ENCODE results near the gene ADAM23. TPM values are rescaled to one million over a fixed set of nuclear protein-coding genes. Genes with fewer than 3 reads are reported as not detected.
A peak's percentile ranks its signal among the peaks of the same experiment; 100 is the strongest.

ADAM23 gene
- total RNA-seq, 1 donor from 2014 or later, result 61.2 TPM

- no peak for TF ChIP-seq CTCF (IDR thresholded peaks at IDR 0.05; ENCODE audit: borderline replicate concordance)
- intact Hi-C loops (cut with micrococcal nuclease), result no loop called here
- DNase-seq, result no peak
- Histone ChIP-seq H3K4me3 (no peak overlapping the region), H3K36me3 (no peaks in the 10 kb centered on the region), H3K4me1 (peaks cover 20% of the 10 kb centered on the region), H3K27me3 (ENCODE audit: low read depth) (no peaks in the 10 kb centered on the region), H3K27ac (replicated peaks) (peak overlapping the region; percentile 60), H3K9me3 (replicated peaks) (no peaks in the 10 kb centered on the region)
Measured at GRCh38 chr2:206531996-206532543, 88.7 kb downstream of the ADAM23 start.

DNA sequence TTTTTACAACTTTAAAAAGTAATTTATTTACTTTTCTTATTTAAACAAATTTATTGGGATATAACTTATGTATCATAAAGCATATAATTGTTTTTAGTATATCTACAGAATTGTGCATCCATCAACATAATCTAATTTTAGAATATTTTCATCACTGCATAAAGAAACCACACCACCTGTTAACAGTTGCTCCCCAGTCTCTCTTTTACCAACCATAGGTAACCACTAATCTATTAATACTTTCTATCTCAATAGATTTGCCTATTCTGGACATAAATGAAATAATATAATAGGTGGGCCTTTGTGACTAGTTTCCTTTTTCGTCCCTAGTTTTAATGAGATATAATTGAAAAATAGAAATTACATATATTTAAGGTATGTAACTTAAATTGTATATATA, 90.6 kb downstream of the ADAM23 start:
- no peak for DNase-seq
- no peak for TF ChIP-seq CTCF (IDR thresholded peaks at IDR 0.05; ENCODE audit: borderline replicate concordance)
- Histone ChIP-seq H3K4me3 (no peak overlapping the region), H3K4me1 (peaks cover 20% of the 10 kb centered on the region), H3K9me3 (replicated peaks) (no peaks in the 10 kb centered on the region), H3K27me3 (ENCODE audit: low read depth) (no peaks in the 10 kb centered on the region), H3K27ac (replicated peaks) (no peak overlapping the region), H3K36me3 (no peaks in the 10 kb centered on the region)
- intact Hi-C loops (cut with micrococcal nuclease), result no loop called here

DNA sequence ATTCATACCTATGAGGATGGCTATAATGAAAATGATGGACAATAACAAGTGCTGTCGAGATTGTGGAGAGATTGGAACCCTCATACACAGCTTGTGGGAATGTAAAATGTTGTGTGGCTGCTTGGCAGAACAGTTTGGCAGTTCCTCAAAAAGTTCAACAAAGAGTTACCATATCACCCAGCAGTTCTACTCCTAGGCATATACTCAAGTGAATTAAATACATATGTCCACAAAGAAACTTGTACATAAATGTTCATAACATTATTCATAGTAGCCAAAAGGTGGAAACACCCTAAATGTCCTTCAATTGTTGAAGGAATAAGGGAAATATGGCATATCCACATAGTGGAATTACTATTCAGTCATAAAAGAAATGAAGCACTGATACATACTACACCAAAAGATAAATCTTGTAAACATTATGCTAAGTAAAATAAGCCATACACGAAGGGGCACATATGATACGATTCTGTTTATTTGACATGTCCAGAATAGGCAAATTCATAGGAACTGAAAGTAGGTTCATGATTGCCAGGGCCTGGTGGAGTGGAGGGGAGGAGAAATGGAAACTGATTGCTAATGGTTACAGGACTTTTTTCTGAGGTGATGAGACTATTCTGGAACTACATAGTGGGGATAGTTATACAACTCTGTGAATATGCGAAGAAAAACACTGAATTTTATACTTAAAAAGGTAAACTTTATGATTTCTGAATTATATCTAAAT, 92.1 kb downstream of the ADAM23 start:
- H3K27me3 ChIP-seq (ENCODE audit: low read depth), result no peaks in the 10 kb centered on the region
- no peaks in the 10 kb centered on the region for H3K9me3 ChIP-seq (replicated peaks)
- TF ChIP-seq CTCF (IDR thresholded peaks at IDR 0.05; ENCODE audit: borderline replicate concordance), result no peak
- no peak overlapping the region for H3K4me3 ChIP-seq
- intact Hi-C loops (cut with micrococcal nuclease), result no loop called here
- H3K27ac ChIP-seq (replicated peaks), result no peak overlapping the region
- H3K36me3 ChIP-seq, result no peaks in the 10 kb centered on the region
- peaks cover 20% of the 10 kb centered on the region for H3K4me1 ChIP-seq
- DNase-seq, result no peak

DNA sequence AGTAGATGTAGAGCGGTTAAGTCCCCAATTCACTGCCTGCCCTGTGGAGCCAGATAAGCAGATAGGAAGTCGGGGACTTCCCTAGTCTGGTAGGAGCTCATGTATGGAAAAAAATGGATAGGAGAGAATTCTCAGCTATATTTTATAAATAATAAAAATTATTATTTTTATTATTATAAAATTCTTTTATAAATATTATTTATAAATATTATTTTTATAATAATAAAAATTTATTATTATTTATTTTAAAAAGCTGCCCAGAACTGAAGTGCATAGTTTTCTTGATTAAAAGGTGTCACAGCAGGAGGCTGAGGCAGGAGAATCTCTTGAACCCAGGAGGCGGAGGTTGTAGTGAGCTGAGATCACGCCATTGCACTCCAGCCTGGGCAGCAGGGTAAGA, 97.4 kb downstream of the ADAM23 start:
- DNase-seq, result no peak
- Histone ChIP-seq H3K36me3 (no peaks in the 10 kb centered on the region), H3K4me3 (no peak overlapping the region), H3K27ac (replicated peaks) (no peak overlapping the region), H3K9me3 (replicated peaks) (no peaks in the 10 kb centered on the region), H3K4me1 (no peaks in the 10 kb centered on the region), H3K27me3 (ENCODE audit: low read depth) (no peaks in the 10 kb centered on the region)
- intact Hi-C loops (cut with micrococcal nuclease), result no loop called here
- TF ChIP-seq CTCF (IDR thresholded peaks at IDR 0.05; ENCODE audit: borderline replicate concordance), result no peak

DNA sequence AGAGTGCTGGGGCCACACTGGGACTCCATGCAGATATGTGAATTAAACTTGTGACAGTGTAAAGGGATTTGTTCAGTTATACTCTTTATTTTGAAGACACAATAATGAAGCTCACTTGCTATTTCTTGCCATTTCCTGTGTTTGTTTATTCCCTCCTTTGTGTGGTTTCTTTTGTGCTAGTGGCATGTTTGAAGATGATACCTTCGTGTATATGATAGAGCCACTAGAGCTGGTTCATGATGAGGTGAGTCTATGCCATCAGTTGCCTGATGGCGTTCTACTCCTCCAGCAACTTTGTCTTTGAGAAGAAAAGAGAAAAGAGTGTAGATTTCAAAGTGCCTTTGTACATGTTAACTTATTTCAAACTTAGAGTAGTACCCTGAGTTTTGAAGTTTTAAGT, 99.7 kb downstream of the ADAM23 start:
- Histone ChIP-seq H3K36me3 (no peaks in the 10 kb centered on the region), H3K27me3 (ENCODE audit: low read depth) (no peaks in the 10 kb centered on the region), H3K9me3 (replicated peaks) (no peaks in the 10 kb centered on the region), H3K4me3 (no peak overlapping the region), H3K4me1 (no peaks in the 10 kb centered on the region), H3K27ac (replicated peaks) (no peak overlapping the region)
- no peak for DNase-seq
- intact Hi-C loops (cut with micrococcal nuclease), result no loop called here
- no peak for TF ChIP-seq CTCF (IDR thresholded peaks at IDR 0.05; ENCODE audit: borderline replicate concordance)

Measured in left ventricle myocardium inferior (tissue), 1 donor.